NK-92 treated with Interleukin-12 subunit alpha and Interleukin-12 subunit beta, amount 100 ng/mL, for 24 hours (cell line): ENCODE results near the gene CYTH4.

ENCODE experiments used
- DNase-seq: peaks from one replicate; lab custom pipeline; 2025; lab: John Stamatoyannopoulos, UW

Gene CYTH4

DNA sequence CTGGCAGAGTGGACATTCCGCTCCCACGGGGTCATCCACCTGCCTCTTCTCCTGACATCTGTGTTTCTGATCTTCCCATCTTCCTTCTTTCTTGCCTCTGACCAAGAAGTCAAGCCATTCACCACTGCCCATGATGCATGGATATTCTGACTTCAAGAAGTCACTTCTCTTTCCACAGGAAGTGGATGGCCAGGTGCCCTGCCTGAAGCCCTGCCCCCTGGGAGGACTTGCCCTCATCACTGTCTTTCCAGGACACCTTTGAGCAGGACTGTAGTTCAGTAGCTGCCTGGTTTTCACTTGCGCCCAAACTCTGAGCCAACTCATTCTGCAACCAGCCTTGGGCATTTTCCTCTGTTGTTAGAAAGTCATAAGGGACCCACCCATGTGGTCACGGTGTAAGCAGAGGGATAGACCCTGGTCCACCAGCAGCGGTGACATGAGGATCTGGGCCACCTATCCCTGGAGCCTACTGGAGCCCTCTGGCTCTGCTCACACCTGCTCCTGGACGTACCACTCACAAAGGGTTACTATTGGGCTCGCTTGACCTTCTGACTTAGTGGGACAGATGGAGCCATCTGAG lies 6.9 kb downstream of the CYTH4 start:
- DNase-seq: no peak

DNA sequence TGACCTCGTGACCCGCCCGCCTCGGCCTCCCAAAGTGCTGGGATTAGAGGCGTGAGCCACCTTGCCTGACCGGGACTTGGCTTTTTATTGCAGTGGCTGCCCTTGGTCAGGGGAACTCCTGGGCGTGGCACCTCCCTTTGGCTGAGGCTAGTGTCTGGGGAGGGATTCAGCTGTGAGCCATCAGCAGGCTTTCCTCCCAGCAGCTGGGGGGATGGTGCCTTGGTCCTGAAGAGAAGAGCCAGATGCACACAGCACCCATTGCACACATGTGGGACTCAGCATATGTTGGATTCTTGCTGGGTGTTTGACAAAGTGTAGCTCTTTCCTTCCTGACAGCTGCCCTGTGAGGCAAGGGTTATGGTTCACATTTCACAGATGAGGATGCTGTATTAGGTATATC lies 8.4 kb downstream of the CYTH4 start:
- DNase-seq: no peak

DNA sequence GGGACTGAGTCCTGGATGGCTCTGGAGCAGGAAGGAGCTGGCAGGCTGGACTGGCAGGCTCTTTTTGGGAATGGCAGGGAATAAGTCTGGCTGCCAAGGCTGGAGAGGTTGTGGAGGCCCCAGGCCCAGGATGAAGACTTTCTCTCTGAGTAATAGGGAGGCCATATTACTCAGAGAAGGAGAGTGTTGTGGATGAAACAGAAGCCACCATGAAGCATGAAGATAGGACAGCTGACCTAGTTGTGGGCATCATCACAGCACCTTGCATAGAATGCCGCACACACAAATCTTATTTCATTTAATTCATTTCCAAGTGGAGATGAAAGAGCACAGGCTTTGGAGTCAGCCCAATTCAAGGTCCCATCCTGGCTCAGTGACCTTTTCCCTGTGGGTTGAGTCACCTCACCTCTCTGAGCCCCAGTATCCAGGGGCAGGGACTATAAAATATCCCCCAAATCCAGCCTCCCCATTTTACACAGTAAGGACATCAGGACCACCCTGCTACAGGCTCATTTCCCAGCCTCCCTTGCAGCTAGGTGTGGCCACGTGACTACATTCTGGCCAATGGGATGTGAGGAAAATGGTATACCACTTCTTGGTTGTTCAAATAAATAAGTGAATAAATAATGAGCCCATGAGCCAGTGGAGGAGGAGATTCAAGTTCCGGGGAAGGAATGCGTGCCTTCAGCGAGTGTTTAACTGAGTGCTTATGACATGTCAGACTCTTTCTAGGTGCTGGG lies 9.4 kb downstream of the CYTH4 start:
- no peak for DNase-seq

DNA sequence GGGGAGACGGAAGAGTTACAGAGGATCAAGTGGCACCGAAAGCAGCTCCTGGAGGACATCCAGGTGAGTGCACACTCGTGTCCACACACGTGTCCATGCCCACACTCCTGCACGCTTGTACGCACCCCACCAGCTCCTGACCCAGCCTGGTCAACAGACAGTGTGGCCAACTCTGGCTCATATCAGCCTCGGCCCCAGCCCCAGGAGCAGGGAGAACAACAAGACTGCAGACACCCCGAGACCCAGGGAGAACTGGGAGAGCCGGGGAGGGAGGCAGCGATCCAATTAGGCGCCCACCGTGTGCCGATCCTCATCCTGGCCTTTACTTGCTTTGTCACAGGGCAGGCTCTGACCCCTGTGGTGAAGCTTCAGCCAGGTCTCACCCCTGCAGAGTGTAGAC lies 10.3 kb downstream of the CYTH4 start:
- DNase-seq: no peak

DNA sequence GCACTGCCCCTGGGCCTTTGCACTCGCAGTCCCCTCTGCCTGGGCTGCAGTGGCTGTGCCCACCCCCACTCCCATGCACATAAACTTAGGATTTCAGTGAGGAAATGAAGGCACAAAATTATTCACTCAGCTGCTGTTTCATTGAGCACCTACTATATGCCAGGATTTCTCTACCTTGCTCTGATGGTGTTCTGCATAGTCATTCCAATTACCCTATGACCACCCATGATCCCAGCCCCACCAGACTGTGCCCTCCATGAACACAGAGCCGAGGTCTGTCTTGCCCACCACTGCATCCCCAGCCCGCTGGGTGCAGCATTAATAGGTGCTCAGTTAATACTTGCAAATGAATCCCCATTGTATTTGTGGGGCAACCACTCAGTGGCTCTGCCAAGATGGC lies 10.9 kb downstream of the CYTH4 start:
- no peak for DNase-seq

DNA sequence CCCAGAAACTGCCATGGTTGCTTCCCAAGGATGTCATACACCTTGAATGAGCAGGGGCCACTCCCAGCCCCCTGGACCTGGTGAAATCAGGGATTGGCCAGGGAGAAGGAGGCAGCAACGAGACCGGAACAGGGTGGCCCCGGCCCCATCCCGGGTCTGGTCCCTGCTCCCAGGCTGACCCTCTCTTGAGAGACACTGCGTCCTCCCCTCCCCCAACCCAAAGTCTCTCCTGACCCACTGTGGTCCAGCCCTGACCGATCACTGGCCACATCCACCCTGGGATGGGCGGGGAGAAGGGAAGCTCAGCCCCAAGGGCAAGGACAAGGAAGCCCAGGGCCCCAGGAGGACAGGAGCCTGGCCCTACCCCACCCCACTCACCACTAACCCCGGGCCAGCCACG lies 12.4 kb downstream of the CYTH4 start:
- no peak for DNase-seq

DNA sequence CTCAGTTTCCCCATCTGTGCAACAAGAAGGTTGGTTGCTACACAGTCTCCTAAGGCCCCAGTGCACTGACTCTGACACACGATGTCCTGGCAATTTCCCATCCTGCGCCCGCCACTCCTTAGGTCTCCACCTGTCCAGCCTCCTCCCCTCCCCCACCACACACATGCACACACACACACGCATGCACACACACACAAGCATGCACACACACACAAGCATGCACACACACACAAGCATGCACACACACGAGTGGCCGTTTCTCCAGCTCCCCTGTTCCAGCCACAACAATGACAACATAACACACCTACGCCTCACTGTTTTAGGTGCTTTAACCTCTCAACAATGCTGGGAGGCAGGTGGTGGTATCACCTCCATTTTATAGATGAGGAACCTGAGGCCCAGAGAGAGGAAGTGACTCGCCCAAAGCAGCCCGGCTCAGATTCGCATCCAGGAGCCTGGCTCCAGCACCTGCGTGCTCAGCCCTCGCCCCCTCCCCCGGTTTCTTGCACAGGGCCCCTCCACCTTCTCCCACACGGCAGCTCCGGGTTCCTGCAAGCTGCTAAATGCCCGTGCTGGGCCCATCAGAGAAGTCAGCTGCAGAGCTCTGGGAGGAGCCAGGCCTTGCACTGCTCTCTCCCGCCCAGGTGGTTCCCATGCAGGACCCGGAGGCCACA lies 13.0 kb downstream of the CYTH4 start:
- DNase-seq: no peak

DNA sequence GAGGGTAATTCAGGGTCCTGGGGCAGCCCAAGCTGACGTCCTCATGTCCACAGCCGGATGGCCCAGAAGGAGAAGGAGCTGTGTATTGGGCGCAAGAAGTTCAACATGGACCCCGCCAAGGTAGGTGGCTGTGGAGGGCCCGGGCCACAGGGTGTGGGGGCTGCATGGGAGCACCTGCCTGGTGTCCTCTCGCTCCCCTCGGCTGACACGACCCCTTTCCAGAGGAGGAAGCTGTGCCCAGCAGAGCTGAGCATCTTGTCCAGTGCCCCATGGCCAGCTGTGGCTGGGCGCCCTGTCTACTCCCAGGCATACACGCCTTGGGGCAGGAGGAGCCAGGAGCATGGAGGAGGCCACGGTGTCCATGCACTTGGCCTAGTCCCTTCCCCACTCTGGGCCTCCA lies 13.6 kb downstream of the CYTH4 start:
- DNase-seq: no peak

DNA sequence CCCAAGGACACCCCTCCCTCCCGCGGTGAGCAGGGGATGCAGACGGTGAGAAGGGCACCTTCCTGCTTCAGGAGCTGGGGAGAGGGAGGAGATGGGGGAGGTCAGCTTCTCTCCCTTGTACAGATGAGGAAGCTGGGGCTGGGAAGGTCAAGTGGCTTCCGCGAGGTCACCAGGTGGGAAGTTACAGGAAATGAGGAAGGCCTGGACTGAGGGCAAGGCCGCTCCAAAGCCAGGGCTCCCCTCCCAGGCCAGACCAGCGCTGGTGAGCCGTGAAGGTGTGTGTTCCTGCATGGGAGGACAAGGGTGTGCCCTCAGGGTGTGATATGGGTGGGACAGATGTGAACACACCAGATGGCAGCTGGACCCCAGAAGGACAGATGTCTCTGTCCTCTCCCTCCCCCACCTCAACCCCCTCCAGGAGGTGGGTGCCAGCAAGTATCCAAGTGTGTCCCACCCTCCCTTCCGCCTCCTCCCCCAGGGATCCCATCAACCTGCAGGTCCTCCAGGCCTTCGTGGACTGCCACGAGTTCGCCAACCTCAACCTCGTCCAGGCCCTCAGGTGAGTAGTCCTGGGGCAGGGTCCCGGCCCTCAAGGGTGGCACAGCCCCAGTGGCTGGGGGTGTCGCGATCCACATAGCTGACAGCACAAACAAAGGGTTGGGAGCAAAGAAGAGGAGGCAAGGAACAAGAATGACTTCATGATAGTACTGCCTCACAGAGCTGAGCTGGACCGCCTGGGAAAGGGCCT lies 16.6 kb downstream of the CYTH4 start:
- DNase-seq: no peak

DNA sequence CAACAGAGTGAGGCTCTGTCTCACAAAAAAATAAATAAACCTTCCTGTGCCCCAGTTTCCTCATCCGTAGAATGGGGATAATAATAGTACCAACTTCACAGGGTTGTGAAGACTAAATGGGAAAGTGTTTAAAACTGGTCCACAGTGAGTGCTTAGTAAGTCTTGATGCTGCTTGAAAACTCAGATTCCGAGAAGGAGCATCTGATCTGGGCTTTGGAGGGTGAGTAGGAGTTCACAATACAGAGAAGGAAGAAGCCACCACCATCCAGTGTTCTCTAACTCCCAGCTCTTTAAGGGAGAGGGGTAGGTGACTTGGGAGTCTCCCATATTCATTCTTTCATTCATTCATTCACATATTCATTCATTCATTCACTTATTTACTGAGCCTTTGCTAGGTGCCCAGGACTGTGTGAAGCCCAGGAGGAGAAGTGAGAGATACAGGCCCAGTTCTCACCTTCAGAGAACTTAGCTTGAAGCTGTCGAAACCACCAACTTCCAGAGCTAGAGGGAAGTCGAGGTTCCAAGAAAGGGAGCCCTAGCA lies 17.7 kb downstream of the CYTH4 start:
- no peak for DNase-seq

DNA sequence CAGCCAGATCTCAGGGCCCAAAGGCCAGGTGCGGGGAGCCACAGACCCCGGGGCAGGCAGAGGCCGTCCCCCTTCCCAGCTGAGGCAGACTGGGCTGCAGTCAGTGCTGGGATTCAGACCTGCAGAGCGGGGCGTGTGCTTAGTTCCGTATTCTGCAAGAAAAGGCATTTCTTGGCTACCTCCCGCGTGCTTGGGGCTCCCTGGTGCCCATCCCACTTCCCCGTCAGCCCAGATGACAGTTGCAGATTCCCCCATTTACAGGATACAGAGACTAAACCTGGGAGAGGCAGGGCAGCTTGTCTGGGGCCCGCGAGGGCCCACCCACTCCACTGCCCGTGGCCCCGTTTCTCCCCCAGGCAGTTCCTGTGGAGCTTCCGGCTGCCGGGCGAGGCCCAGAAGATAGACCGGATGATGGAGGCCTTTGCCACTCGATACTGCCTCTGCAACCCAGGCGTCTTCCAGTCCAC lies 18.3 kb downstream of the CYTH4 start:
- no peak for DNase-seq

DNA sequence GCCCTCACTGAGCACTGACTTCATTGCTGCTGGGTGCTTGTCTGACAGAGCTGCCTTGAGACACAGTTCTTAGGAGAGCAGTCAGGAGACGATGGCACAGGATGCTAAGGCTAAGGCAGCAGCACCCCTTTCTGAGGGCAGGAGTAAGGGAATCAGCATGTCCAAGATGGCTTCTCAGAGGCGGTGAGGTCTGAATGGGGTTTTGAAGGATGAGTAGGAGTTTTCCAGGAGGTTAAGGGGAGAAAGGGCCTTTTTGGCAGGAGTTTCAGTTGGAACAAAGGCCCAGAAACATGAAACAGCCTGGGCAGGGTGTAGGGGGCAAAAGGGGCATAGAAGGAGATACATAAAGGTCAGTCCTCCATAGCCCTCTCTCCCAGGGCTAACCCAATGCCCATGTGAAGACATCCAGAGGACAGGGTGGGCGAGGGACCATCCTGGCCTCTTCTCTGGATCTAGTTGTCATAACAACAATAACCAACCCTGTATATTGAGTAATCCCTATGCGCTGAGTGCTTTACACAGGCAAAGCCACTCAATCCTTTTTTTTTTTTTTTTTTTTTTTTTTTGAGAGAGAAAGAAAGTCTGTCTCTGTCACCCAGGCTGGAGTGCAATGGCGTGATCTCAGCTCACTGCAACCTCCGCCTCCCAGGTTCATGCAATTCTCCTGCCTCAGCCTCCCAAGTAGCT lies 19.0 kb downstream of the CYTH4 start:
- no peak for DNase-seq

DNA sequence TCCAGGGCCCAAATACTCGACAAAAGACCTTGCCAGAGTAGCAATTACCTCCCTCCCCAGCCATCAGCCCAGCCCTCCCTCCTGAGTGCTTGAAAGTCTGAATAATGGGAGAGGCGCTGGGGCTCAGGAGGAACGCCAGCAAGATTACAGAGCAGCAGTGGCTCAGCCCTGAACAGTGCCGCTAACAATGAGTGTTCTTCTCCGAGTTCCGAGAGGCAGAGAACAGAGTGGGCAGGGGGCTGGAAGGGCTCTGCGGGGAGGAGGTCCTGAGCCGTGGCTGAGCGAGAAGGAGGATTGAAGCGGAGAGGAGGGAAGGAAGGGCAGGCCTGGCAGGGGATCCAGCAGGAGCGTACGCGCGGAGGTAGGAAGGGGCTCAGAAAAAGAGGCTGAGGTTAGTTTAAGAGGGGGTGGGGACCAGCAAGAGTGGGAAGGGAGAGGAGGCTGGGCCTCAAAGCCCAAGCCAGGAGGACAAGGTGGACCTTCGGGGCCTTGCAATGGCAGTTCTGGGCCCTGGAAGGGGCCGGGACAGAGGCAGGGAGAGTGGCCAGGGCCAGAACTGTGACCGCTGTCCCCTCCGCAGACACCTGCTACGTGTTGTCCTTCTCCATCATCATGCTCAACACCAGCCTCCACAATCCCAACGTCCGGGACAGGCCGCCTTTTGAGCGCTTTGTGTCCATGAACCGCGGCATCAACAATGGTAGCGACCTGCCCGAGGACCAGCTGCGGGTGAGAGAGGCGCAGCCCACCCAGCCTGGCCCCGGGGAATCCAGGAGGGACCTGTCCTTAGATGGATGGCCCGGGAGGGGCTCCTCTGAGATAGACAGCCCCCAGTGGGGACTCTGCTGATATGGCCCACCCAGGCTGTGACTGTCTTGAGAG lies 20.6 kb downstream of the CYTH4 start:
- no peak for DNase-seq

DNA sequence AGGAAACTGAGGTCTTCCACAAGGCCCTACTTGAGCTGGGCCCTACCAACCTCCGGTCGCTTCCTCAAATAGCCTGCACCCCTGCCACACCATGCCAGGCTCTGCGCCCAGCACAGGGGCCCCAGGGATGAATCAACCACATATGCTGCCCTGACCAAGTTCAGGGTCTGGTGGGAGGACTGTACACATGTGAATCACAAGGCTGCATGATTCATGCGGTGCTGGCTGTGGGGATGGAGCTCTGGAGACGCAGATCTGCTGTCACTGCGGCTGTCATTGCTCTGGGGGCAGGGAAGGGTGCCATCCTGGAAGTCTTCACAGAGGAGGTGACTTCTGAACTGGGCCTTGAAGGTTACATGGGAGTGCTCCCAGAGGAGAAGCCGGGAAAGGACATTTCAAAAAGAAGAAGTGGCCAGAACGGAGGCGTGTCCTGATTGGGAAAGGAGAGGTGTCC lies 21.5 kb downstream of the CYTH4 start:
- DNase-seq: peak; percentile 36

DNA sequence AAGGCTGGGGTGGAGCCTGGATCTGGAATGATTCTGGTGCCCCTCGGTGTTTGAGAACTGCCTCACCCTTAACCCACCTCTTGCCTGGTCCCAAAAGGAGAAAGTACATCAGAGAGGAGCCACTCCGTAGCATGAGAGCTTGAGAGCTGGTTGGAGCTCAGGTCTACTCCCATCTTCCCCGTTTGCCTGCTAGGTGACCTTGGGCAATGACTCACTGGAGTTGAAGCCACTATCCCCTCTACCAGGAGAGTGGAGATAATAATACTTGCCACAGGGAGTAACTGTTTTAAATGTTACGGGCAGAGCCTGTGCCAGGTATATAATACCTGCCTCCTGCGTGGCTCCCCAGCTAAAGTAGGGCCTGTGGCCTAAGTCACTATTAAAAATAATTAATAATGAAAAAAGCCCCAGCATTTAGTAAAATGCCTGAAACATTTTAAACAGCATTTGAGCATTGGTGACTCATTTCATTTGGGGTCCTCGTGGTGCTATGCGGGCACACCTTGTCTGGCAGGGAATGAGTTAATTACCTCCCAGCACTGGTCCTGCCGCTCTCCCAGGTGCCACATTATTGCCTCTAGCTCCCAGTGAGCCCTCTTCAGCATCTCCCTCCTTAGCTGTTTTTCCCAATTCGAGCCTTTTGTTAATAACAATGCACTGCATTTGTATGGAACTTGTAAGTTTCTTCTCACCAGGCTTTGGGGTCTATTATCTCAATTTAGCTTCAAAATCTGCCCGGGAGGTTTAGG lies 22.5 kb downstream of the CYTH4 start:
- no peak for DNase-seq

DNA sequence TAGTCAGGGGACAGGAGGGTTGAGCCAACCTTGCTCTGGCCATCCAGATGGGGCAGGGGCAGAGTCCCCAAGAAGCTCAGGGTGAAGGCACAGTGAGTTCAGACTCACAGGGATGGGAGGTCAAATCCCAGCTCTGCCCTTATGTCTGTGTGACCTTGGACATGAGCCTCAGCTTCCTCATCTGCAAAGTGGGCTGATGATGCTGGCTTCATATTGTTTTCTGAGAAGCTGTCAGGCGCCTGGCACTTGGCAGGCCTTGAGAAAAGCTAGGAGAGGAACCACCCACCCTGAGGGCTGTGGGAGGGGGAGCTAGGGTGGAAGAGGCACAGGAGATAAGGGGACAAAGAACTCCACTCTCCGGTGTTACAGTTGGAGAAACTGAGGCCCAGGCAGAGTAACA lies 23.6 kb downstream of the CYTH4 start:
- DNase-seq: no peak

DNA sequence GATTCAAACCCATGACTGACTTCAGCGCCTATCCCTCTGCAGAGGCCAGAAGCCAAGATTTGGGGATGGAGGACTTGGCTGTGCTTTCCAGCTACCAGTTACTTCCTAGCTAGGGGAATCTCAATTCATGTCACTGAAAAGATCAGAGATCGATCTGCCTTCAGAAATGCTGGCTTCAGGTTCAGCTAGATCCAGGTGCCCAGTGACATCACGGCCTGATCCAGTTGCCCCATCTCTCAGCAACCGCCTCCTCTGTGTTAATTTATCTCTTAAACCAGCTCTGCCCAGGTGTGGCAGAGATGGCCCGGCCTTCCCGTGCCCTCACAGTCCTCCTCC lies 24.2 kb downstream of the CYTH4 start:
- no peak for DNase-seq

DNA sequence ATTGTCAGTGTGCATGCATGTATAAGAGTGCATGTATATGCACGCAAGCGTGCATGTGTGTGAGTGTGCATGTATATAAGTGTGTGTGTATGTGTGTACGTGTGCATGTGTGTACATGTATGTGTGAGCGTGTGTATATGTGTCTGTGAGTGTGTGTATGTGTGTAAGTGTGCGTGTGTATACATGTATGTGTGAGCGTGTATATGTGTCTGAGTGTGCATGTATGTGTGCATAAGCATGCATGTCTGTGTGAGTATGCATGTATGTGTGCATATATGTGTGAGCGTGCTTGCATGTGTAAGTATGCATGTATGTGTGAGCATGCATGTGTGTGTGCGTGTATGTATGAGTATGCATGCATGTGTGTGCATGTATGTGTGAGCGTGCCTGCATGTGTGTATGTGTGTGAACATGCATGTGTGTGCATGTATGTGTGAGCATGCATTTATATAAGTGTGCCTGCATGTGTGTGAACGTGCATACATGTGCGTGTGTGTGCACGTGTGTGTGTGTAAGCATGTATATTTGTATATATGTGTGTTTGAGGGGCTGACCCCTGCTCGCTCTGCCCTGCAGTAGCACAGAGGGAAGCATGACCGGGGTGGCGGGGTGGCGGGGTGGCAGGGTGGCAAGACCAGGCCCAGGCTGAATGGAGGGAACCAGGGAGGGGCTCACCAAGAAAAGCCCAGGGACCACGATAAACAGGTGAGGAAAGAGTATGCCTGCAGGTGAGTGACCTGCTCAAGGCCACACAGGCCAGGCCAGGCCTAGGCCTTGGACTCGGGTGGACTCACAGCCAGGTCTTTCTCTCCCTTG lies 26.3 kb downstream of the CYTH4 start:
- DNase-seq: no peak
